ENCODE data around the gene ZNF664.

Gene ZNF664

GRCh38 chr12:124001343-124001742 lies 28.3 kb downstream of the ZNF664 start:
- Histone ChIP-seq H3K9ac (ENCODE audit: low read length) (no peak overlapping the region), H3K4me1 (ENCODE audit: control insufficient read depth, insufficient read depth, low read length) (no peaks in the 10 kb centered on the region; the same call in 1 of the 2 replicates), H3K9me3 (ENCODE audit: control insufficient read depth, insufficient read depth, low read depth, low read length) (no peaks in the 10 kb centered on the region), H3K27ac (ENCODE audit: low read depth, low read length) (no peak overlapping the region), H3K36me3 (ENCODE audit: control insufficient read depth, insufficient read depth, low read length) (peaks cover 4% of the 10 kb centered on the region; the same call in 1 of the 2 replicates), H3K4me3 (ENCODE audit: low read depth, low read length) (no peak overlapping the region), H3K27me3 (ENCODE audit: control insufficient read depth, insufficient read depth, low read length) (no peaks in the 10 kb centered on the region)

DNA sequence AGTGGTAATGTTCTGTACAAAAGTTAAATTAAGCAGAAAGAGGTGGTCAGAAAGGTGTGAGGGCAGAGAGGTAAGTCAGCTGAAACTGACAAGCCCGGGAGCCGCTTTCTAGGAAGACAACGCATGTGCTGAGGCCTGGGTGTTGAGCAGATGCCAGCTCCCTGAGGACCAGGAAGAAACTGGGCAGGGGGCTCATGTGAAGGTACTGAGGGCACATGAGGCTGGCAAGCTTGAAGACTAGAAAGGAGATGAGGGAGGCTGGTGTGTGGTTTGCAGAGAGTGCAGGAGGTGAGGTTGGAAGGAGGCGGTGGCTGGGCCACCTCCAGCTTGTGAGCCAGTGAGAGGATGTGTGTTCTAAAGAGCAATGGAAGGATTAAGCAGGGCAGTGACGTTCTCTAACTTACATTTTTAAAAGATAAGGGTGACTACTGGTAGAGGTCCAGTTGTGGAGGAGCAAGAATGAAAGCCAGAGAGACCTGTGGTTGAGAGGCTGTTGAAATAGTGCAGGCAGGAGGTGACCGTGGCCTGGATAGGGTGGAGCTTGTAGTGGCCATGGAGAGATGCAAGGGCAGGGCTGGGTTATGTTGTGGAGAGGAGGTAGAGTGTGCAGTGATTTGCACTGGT lies 29.1 kb downstream of the ZNF664 start:
- no peak overlapping the region for H3K27ac ChIP-seq (ENCODE audit: low read depth, low read length)
- H3K9me3 ChIP-seq (ENCODE audit: control insufficient read depth, insufficient read depth, low read depth, low read length): no peaks in the 10 kb centered on the region
- H3K4me3 ChIP-seq (ENCODE audit: low read depth, low read length): no peak overlapping the region
- H3K9ac ChIP-seq (ENCODE audit: low read length): no peak overlapping the region
- no peaks in the 10 kb centered on the region; the same call in 1 of the 2 replicates for H3K4me1 ChIP-seq (ENCODE audit: control insufficient read depth, insufficient read depth, low read length)
- peaks cover 4% of the 10 kb centered on the region; the same call in 1 of the 2 replicates for H3K36me3 ChIP-seq (ENCODE audit: control insufficient read depth, insufficient read depth, low read length)
- H3K27me3 ChIP-seq (ENCODE audit: control insufficient read depth, insufficient read depth, low read length): no peaks in the 10 kb centered on the region

- Histone ChIP-seq H3K27me3 (ENCODE audit: control insufficient read depth, insufficient read depth, low read length) (no peaks in the 10 kb centered on the region), H3K4me1 (ENCODE audit: control insufficient read depth, insufficient read depth, low read length) (no peaks in the 10 kb centered on the region; the same call in 1 of the 2 replicates), H3K36me3 (ENCODE audit: control insufficient read depth, insufficient read depth, low read length) (peaks cover 4% of the 10 kb centered on the region; the same call in 1 of the 2 replicates)
Observed at GRCh38 chr12:124002654-124003053, 29.6 kb downstream of the ZNF664 start.

DNA sequence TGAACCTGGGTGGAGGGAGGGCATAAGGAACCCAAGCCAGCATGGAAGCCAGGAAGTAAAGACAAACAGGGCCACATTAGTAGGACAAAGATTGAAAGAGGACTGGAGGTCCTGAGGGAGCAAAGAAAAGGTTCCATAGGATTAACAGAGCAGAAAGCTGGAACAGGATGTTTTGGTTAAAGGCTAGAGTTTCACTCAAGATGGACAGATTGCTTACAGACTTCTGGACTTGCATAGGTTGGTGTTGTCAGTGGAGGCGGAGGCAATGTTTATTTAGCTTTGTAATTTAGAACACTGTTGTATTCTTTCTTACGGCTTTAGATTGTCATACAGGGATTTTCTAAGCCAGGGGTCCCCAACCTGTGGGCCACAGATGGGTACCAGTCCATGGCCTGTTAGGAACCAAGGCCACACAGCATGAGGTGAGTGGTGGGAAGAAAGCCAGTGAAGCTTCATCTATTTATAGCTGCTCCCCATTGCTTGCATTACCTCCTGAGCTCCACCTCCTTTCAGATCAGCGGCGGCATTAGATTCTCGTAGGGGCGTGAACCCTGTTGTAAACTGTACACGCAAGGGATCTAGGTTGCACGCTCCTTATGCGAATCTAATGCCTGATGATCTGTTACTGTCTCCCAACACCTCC lies 31.3 kb downstream of the ZNF664 start:
- Histone ChIP-seq H3K27ac (ENCODE audit: low read depth, low read length) (no peak overlapping the region), H3K36me3 (ENCODE audit: control insufficient read depth, insufficient read depth, low read length) (peaks cover 4% of the 10 kb centered on the region; the same call in 1 of the 2 replicates), H3K4me1 (ENCODE audit: control insufficient read depth, insufficient read depth, low read length) (peaks cover 7% of the 10 kb centered on the region; the same call in 1 of the 2 replicates)

More at GRCh38 chr12:124002654-124003053, 29.6 kb downstream of the ZNF664 start:
- Histone ChIP-seq H3K9me3 (ENCODE audit: control insufficient read depth, insufficient read depth, low read depth, low read length) (no peaks in the 10 kb centered on the region), H3K4me3 (ENCODE audit: low read depth, low read length) (no peak overlapping the region), H3K27ac (ENCODE audit: low read depth, low read length) (no peak overlapping the region), H3K9ac (ENCODE audit: low read length) (no peak overlapping the region)

GRCh38 chr12:124006085-124006845 lies 33.2 kb downstream of the ZNF664 start:
- Histone ChIP-seq H3K9me3 (ENCODE audit: control insufficient read depth, insufficient read depth, low read depth, low read length) (no peaks in the 10 kb centered on the region), H3K27ac (ENCODE audit: low read depth, low read length) (no peak overlapping the region), H3K36me3 (ENCODE audit: control insufficient read depth, insufficient read depth, low read length) (peaks cover 6% of the 10 kb centered on the region; the same call in 1 of the 2 replicates), H3K4me3 (ENCODE audit: low read depth, low read length) (no peak overlapping the region), H3K9ac (ENCODE audit: low read length) (no peak overlapping the region), H3K4me1 (ENCODE audit: control insufficient read depth, insufficient read depth, low read length) (peaks cover 7% of the 10 kb centered on the region; the same call in 1 of the 2 replicates), H3K27me3 (ENCODE audit: control insufficient read depth, insufficient read depth, low read length) (no peaks in the 10 kb centered on the region)

More for the DNA sequence above, 31.3 kb downstream of the ZNF664 start:
- Histone ChIP-seq H3K9me3 (ENCODE audit: control insufficient read depth, insufficient read depth, low read depth, low read length) (no peaks in the 10 kb centered on the region), H3K4me3 (ENCODE audit: low read depth, low read length) (no peak overlapping the region), H3K27me3 (ENCODE audit: control insufficient read depth, insufficient read depth, low read length) (no peaks in the 10 kb centered on the region), H3K9ac (ENCODE audit: low read length) (no peak overlapping the region)

DNA sequence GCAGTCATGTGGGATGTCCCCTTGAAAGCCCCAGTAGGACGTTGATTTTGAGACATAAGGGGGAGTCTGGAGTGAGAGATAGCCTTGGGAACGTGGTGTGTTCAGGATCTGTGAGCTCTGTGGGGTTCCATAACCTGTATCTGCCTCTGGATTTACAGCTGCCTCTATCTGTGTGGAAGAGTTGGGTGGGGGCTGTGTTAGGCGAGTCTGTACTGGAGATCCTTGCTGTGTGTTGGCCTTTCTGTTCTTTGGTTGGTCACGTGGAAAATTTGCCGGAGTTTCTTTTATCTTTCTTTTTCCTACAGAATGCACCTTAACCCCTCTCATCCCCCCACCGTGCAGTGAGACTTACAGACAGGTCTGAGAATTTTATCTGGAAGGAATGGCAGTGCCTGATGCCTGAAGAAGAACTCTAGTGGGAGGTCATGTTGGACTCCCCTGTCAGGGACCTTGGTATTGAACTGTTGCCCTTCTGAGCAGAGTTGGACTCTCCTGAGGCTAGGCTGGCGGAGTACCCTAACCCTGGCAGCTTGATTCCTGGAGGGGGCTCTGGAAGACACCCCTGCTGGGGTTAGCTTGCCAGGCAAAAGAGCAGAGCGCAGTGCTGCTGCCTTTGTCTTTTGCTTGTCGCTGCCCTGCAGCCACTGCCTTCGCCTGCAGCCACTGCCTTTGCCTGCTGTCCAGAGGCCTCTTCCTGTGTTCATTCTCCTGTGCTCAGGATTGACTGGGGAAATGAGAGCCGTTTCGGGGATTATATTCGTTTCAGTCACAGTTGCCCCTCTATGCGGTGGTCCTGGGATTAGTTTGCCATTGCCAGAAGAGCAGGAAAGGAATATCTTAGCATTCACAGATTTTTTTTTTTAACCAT lies 34.1 kb downstream of the ZNF664 start:
- Histone ChIP-seq H3K27me3 (ENCODE audit: control insufficient read depth, insufficient read depth, low read length) (no peaks in the 10 kb centered on the region), H3K9ac (ENCODE audit: low read length) (no peak overlapping the region), H3K36me3 (ENCODE audit: control insufficient read depth, insufficient read depth, low read length) (peaks cover 10% of the 10 kb centered on the region), H3K9me3 (ENCODE audit: control insufficient read depth, insufficient read depth, low read depth, low read length) (no peaks in the 10 kb centered on the region), H3K4me1 (ENCODE audit: control insufficient read depth, insufficient read depth, low read length) (peaks cover 7% of the 10 kb centered on the region; the same call in 1 of the 2 replicates), H3K27ac (ENCODE audit: low read depth, low read length) (no peak overlapping the region), H3K4me3 (ENCODE audit: low read depth, low read length) (no peak overlapping the region)

GRCh38 chr12:124007826-124008570 lies 35.0 kb downstream of the ZNF664 start:
- H3K4me3 ChIP-seq (ENCODE audit: low read depth, low read length): no peak overlapping the region
- H3K9me3 ChIP-seq (ENCODE audit: control insufficient read depth, insufficient read depth, low read depth, low read length): no peaks in the 10 kb centered on the region
- no peak overlapping the region for H3K9ac ChIP-seq (ENCODE audit: low read length)
- peaks cover 7% of the 10 kb centered on the region; the same call in 1 of the 2 replicates for H3K4me1 ChIP-seq (ENCODE audit: control insufficient read depth, insufficient read depth, low read length)
- no peak overlapping the region for H3K27ac ChIP-seq (ENCODE audit: low read depth, low read length)
- no peaks in the 10 kb centered on the region for H3K27me3 ChIP-seq (ENCODE audit: control insufficient read depth, insufficient read depth, low read length)
- H3K36me3 ChIP-seq (ENCODE audit: control insufficient read depth, insufficient read depth, low read length): peaks cover 20% of the 10 kb centered on the region

DNA sequence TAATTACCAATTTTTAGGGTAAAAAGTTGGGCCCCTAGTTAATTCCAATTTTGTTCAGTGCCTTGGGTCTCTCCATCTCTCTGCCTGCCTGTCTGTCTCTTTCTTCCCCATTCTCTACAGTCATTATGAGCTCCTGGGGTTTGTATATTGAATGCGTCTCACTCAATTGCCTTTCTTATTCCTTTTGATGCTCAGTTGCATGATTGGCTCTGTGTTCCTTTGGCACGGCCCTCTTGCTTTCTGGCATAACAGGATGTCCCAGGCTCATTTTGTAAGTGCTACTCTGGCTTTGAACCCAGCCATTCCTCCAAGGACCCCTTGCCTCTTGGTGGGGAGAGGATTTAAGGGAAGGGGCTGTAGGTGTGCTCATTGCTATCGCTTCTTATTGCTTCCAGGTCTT lies 35.6 kb downstream of the ZNF664 start:
- no peak overlapping the region for H3K9ac ChIP-seq (ENCODE audit: low read length)
- peaks cover 22% of the 10 kb centered on the region for H3K36me3 ChIP-seq (ENCODE audit: control insufficient read depth, insufficient read depth, low read length)
- H3K4me3 ChIP-seq (ENCODE audit: low read depth, low read length): no peak overlapping the region
- no peak overlapping the region for H3K27ac ChIP-seq (ENCODE audit: low read depth, low read length)
- no peaks in the 10 kb centered on the region for H3K27me3 ChIP-seq (ENCODE audit: control insufficient read depth, insufficient read depth, low read length)
- no peaks in the 10 kb centered on the region for H3K9me3 ChIP-seq (ENCODE audit: control insufficient read depth, insufficient read depth, low read depth, low read length)
- H3K4me1 ChIP-seq (ENCODE audit: control insufficient read depth, insufficient read depth, low read length): peaks cover 7% of the 10 kb centered on the region; the same call in 1 of the 2 replicates

- Histone ChIP-seq H3K27me3 (ENCODE audit: control insufficient read depth, insufficient read depth, low read length) (no peaks in the 10 kb centered on the region), H3K27ac (ENCODE audit: low read depth, low read length) (no peak overlapping the region), H3K4me1 (ENCODE audit: control insufficient read depth, insufficient read depth, low read length) (peaks cover 7% of the 10 kb centered on the region; the same call in 1 of the 2 replicates), H3K4me3 (ENCODE audit: low read depth, low read length) (no peak overlapping the region), H3K36me3 (ENCODE audit: control insufficient read depth, insufficient read depth, low read length) (peaks cover 22% of the 10 kb centered on the region), H3K9me3 (ENCODE audit: control insufficient read depth, insufficient read depth, low read depth, low read length) (no peaks in the 10 kb centered on the region), H3K9ac (ENCODE audit: low read length) (no peak overlapping the region)
Observed at GRCh38 chr12:124009781-124010180, 36.8 kb downstream of the ZNF664 start.

DNA sequence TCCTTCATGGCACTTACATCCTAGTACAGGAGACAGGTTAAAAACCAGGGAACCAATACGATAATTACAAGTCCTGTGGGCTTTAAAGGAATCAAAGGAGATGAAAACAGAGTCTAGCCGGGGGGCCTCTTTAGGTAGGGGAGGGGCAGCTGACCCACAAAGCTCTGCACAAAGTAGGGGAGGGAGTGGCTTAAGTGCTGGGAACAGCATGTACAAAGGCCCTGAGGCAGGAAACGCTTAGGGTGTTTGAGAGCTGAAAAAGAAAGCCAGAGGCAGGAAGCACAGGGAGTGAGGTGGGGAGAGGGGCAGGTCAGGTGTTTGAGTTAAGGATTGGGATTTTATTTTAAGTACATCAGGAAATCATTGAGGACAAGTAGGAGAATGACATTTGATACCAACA lies 37.7 kb downstream of the ZNF664 start:
- Histone ChIP-seq H3K27me3 (ENCODE audit: control insufficient read depth, insufficient read depth, low read length) (no peaks in the 10 kb centered on the region), H3K27ac (ENCODE audit: low read depth, low read length) (no peak overlapping the region), H3K36me3 (ENCODE audit: control insufficient read depth, insufficient read depth, low read length) (peaks cover 22% of the 10 kb centered on the region), H3K4me3 (ENCODE audit: low read depth, low read length) (no peak overlapping the region), H3K9ac (ENCODE audit: low read length) (no peak overlapping the region), H3K4me1 (ENCODE audit: control insufficient read depth, insufficient read depth, low read length) (peaks cover 7% of the 10 kb centered on the region; the same call in 1 of the 2 replicates), H3K9me3 (ENCODE audit: control insufficient read depth, insufficient read depth, low read depth, low read length) (no peaks in the 10 kb centered on the region)
